Smooth muscle cell (in vitro differentiated cells): Measurements from ENCODE around the gene ARL17A. TPM values are rescaled to one million over a fixed set of nuclear protein-coding genes. Genes with fewer than 3 reads are reported as not detected.

ENCODE experiments used
- polyA plus RNA-seq: library from polyadenylated mRNA; unstranded; fragments of >200 nt; fragmentation: Nextera tagmentation; extraction: Ambion mirVana; gene quantifications from 2 replicates; pipeline ENCODE4 v1.2.1, GENCODE V29; 2016
- small RNA-seq: library from RNA; depleted of rRNA; stranded (forward); fragments of <200 nt; gene quantifications from one replicate; pipeline ENCODE3, GENCODE V24; 2014
- total RNA-seq: library from RNA; depleted of rRNA; stranded (reverse); fragments of >200 nt; gene quantifications from 2 replicates; pipeline ENCODE4 v1.2.3, GENCODE V29; 2014

The ARL17A gene
- total and polyA plus RNA-seq, 2 experiments from 2014 or later, result 2.6 to 14.5 TPM

Small RNA genes lying within 50 kb of the gene (small RNA-seq; reads per million reads assigned to genes)
- not detected for gene RN7SL199P

Other genes with a start within 250 kb of the ARL17A start
- 11.8 and 25.1 TPM in 2 replicates for gene ARL17B, start 217.9 kb downstream of the ARL17A start, total RNA-seq
- gene ARL17B, start 217.9 kb downstream of the ARL17A start, polyA plus RNA-seq, result 8.2 and 10.4 TPM in 2 replicates
- gene LRRC37A2, start 67.2 kb downstream of the ARL17A start, total RNA-seq, result 7.1 and 8.7 TPM in 2 replicates
- gene LRRC37A2, start 67.2 kb downstream of the ARL17A start, polyA plus RNA-seq, result 5.2 and 7.4 TPM in 2 replicates
- gene NSF, start 11.0 kb upstream of the ARL17A start, total RNA-seq, result 34.0 and 50.8 TPM in 2 replicates
- 23.3 and 27.7 TPM in 2 replicates for gene NSF, start 11.0 kb upstream of the ARL17A start, polyA plus RNA-seq
- 6.2 and 6.5 TPM in 2 replicates for gene WNT3, start 239.0 kb upstream of the ARL17A start, total RNA-seq
- 2.9 and 6.4 TPM in 2 replicates for gene WNT3, start 239.0 kb upstream of the ARL17A start, polyA plus RNA-seq